BE2C (cell line): Measurements from ENCODE around the gene OR10A3.

Source experiments
- DNase-seq: peaks from one replicate; pipeline ENCODE4 v3.0.0-alpha.2; 2020
- H3K27me3 ChIP-seq: fragments of 250-450 bp; sonication (Bioruptor Pico); 2 replicates; pipeline ENCODE4 v1.5.1; 2020; ENCODE audit warnings: mild to moderate bottlenecking
- H3K36me3 ChIP-seq: fragments of 250-450 bp; sonication (Bioruptor Pico); 2 replicates; pipeline ENCODE4 v1.5.1; 2020; ENCODE audit warnings: mild to moderate bottlenecking
- H3K4me1 ChIP-seq: fragments of 250-450 bp; sonication (Bioruptor Pico); 2 replicates; pipeline ENCODE4 v1.5.1; 2020
- H3K4me3 ChIP-seq: 2 replicates; pipeline ENCODE4 v1.5.1; 2011; ENCODE audit warnings: low read depth, low read length
- H3K9me3 ChIP-seq: fragments of 250-450 bp; sonication (Bioruptor Pico); 2 replicates; pipeline ENCODE4 v1.5.1; 2020
- TF ChIP-seq, protein P1 (sequence below): IDR thresholded peaks from 2 replicates; pipeline ENCODE4 v1.5.1; 2012; ENCODE audit warnings: mild to moderate bottlenecking, low read depth, low read length

The OR10A3 gene

DNA sequence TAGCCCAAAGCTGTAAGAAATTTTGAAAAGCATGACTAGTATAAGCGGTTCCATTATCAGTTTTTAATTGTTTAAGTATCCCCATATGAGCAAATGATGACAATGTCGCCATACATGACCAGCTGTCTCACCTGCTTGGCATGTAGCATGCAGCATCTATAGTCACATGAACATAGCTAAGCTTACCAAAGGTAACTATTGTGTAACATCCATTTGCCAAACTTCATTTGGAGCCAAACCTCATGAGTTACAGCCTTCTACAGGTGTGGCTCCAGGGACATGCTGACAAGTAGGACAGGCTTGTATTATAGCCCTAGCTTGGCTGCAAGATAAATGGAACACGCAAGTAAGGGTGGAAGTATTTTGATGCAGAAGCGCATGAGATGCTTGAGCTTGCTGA lies 40.8 kb downstream of the OR10A3 start:
- H3K4me1 ChIP-seq = no peaks in the 10 kb centered on the region
- TF ChIP-seq, protein P1, sequence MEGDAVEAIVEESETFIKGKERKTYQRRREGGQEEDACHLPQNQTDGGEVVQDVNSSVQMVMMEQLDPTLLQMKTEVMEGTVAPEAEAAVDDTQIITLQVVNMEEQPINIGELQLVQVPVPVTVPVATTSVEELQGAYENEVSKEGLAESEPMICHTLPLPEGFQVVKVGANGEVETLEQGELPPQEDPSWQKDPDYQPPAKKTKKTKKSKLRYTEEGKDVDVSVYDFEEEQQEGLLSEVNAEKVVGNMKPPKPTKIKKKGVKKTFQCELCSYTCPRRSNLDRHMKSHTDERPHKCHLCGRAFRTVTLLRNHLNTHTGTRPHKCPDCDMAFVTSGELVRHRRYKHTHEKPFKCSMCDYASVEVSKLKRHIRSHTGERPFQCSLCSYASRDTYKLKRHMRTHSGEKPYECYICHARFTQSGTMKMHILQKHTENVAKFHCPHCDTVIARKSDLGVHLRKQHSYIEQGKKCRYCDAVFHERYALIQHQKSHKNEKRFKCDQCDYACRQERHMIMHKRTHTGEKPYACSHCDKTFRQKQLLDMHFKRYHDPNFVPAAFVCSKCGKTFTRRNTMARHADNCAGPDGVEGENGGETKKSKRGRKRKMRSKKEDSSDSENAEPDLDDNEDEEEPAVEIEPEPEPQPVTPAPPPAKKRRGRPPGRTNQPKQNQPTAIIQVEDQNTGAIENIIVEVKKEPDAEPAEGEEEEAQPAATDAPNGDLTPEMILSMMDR = no peak

DNA sequence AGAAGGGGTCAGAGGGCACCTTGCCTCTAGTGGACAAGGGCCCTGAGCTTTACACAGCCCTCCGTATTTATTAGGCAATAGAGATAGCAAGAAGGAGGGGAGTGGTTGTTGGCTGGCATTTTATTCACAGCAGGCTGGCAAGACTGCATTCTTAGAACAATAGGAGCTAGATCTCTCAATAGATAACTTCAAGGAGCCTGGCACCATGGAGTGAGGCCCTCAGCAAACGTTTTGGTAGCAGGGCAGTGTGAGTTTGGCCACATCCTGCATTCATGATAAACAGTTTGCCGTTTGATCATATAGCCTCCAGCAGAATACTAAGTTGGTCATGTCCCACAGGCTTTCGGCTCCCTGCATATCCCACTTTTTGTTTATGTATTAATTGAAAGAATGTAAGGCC lies 42.1 kb downstream of the OR10A3 start:
- Histone ChIP-seq H3K4me1 (no peaks in the 10 kb centered on the region), H3K9me3 (no peaks in the 10 kb centered on the region), H3K36me3 (no peaks in the 10 kb centered on the region), H3K27me3 (0 out of 2 replicates have a peak, but pooled peaks cover 3% of the 10 kb centered on the region), H3K4me3 (no peak overlapping the region)
- TF ChIP-seq, protein P1 = no peak
- no peak for DNase-seq

More for the DNA sequence above, 40.8 kb downstream of the OR10A3 start:
- H3K36me3 ChIP-seq = no peaks in the 10 kb centered on the region
- no peak for DNase-seq
- H3K27me3 ChIP-seq = 0 out of 2 replicates have a peak, but pooled peaks cover 3% of the 10 kb centered on the region
- H3K4me3 ChIP-seq = no peak overlapping the region
- H3K9me3 ChIP-seq = no peaks in the 10 kb centered on the region

DNA sequence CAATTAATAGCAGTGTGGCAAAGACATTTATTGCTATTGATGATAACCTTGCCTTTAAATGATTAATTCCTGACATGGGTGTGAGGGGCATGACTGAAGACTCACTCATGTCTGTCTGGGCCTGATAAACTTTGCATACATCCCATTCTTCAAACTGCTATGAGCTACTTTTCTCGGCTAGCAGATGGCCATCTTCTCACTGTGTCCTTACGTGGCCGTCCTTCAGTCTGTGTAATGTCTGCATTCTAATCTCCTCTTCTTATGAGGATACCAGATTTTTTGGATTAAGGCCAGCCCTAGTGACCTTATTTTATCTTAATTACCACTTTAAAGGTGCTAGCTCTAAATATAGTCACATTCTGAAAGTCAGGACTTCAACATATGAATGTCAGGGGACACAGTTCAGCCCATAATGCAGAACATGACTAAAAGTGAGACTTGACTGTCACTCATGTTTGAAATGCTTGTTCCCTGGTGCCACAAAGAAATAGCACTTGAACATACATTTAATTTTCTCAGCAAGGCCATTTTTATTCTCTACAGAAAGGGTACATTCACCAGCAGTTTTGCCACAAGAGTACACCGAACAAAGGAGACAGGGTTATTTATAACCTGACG lies 42.7 kb downstream of the OR10A3 start:
- no peaks in the 10 kb centered on the region for H3K9me3 ChIP-seq
- no peaks in the 10 kb centered on the region for H3K36me3 ChIP-seq
- TF ChIP-seq, protein P1 = no peak
- no peaks in the 10 kb centered on the region for H3K4me1 ChIP-seq
- no peak for DNase-seq
- 0 out of 2 replicates have a peak, but pooled peaks cover 3% of the 10 kb centered on the region for H3K27me3 ChIP-seq
- H3K4me3 ChIP-seq = no peak overlapping the region

DNA sequence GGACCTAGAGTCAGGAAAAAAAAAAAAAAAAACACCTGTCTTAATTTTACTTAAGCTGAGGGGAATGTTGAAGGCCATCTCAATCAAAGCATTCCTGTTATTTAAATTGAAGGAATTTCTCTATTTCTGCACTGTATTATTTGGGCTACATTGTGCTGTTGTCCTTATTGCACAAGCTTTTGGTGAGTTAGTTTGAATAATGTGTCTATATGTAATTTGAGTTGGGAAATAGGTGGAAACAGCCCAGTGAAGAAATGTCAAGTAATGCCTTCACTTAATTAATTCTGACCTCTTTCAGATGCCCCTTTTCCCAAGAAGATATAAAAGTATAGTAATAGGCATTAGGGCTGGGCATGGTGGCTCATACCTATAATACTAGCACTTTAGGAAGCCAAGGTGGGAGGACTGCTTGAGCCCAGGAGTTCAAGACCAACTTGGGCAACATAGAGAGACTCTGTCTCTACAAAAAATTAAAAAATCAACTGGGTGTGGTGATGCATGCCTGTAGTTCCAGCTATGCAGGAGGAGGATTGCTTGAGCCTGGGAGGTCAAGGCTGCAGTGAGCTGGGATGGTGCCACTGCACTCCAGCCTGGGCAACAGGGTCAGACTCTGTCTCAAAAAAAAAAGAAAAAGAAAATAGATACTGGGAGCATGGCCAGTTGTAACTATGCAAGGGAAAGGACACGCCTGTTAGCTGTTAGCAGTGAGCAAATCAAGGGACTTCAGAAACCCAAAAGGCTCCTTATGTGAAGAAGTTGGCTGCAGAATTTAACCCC lies 45.3 kb downstream of the OR10A3 start:
- H3K27me3 ChIP-seq = no peaks in the 10 kb centered on the region
- no peaks in the 10 kb centered on the region for H3K9me3 ChIP-seq
- DNase-seq = no peak
- H3K4me3 ChIP-seq = no peak overlapping the region
- TF ChIP-seq, protein P1 = no peak
- no peaks in the 10 kb centered on the region for H3K4me1 ChIP-seq
- H3K36me3 ChIP-seq = no peaks in the 10 kb centered on the region

DNA sequence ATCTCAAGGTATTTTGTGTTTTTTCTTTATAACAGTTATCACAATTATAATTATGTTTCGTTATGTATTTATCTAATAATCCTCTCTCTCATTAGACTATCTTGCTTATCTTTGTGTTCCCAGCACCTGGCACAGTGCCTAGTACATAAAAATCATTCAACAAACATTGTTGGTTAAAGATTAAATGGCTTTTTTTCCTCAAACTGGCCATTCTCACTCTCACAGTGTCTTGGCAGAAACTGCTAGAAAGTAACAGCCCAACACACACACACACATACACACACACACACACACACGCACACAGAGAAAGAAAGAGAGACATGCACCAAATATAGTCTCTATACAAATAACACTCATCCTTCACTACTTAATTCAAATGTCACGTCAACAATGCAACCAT lies 47.3 kb downstream of the OR10A3 start:
- H3K27me3 ChIP-seq = no peaks in the 10 kb centered on the region
- TF ChIP-seq, protein P1 = no peak
- H3K4me3 ChIP-seq = no peak overlapping the region
- H3K9me3 ChIP-seq = no peaks in the 10 kb centered on the region
- no peak for DNase-seq
- no peaks in the 10 kb centered on the region for H3K36me3 ChIP-seq
- no peaks in the 10 kb centered on the region for H3K4me1 ChIP-seq

DNA sequence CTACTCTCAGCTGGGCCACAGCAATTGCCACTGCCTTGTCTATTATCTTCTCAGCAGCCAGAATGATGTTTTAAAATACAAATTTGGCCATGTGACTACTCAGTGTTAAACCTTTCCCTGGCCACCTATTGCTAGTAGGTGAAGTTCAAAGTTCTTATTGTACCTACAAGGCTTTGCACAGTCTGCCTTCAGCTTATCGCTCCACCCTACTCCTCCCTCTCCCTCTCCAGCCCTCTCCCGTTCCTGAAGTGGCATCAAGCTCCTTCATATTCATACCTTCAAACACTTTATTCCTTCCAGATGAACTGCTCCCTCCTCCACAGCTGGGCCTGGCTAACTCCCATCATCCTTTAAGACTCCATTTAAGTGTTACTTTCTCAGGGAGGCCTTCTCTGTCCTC lies 47.7 kb downstream of the OR10A3 start:
- Histone ChIP-seq H3K4me3 (no peak overlapping the region), H3K36me3 (no peaks in the 10 kb centered on the region), H3K4me1 (no peaks in the 10 kb centered on the region), H3K9me3 (no peaks in the 10 kb centered on the region), H3K27me3 (no peaks in the 10 kb centered on the region)
- DNase-seq = no peak
- TF ChIP-seq, protein P1 = no peak
